Kidney (tissue), 14 donors: Measurements from ENCODE around the gene PRRC2A. TPM values are rescaled to one million over a fixed set of nuclear protein-coding genes. Genes with fewer than 3 reads are reported as not detected.

Source experiments
- DNase-seq, 5 donors: peaks; one replicate each; pipeline ENCODE4 v3.0.0-alpha.2; 2013 to 2020
- FAIRE-seq: peaks from 2 replicates; lab custom pipeline; 2012; peaks lifted over from hg19 to GRCh38; lab: Jason Lieb, UNC
- H3K27ac ChIP-seq, 2 donors: one replicate each; pipeline ENCODE4 v1.7.0; 2013; ENCODE audit warnings: low read depth in 2 of 2, low read length in 2 of 2, inconsistent platforms in 1 of 2
- H3K27me3 ChIP-seq: one replicate; pipeline ENCODE4 v1.7.1; 2013; ENCODE audit warnings: low read length, inconsistent platforms; ENCODE audit not compliant: control insufficient read depth, insufficient read depth
- H3K36me3 ChIP-seq, 3 donors: one replicate each; pipeline versions ENCODE4 v1.7.0 to v1.7.1; 2013; ENCODE audit warnings: low read length in 3 of 3, control low read depth in 1 of 3, inconsistent platforms in 1 of 3; ENCODE audit not compliant: insufficient read depth in 3 of 3, control insufficient read depth in 2 of 3
- H3K4me1 ChIP-seq, 3 donors: one replicate each; pipeline versions ENCODE4 v1.7.0 to v1.7.1; 2013; ENCODE audit warnings: low read length in 3 of 3, inconsistent platforms in 1 of 3, low read depth in 1 of 3; ENCODE audit not compliant: control insufficient read depth in 2 of 3, insufficient read depth in 2 of 3
- H3K4me3 ChIP-seq, 3 donors: one replicate each; pipeline versions ENCODE4 v1.7.0 to v1.8.1; 2013; ENCODE audit warnings: low read length in 3 of 3, control low read depth in 1 of 3, inconsistent platforms in 1 of 3
- H3K9ac ChIP-seq, 3 donors: one replicate each; pipeline versions ENCODE4 v1.7.0 to v1.7.1; 2013; ENCODE audit warnings: low read length in 3 of 3, control low read depth in 1 of 3, inconsistent platforms in 1 of 3
- H3K9me3 ChIP-seq, 3 donors: one replicate each; pipeline versions ENCODE4 v1.7.0 to v1.7.1; 2013; ENCODE audit warnings: low read length in 3 of 3, control low read depth in 1 of 3, inconsistent platforms in 1 of 3; ENCODE audit not compliant: control insufficient read depth in 2 of 3, insufficient read depth in 1 of 3
- intact Hi-C: fragments of 100-400 bp; cut with DNase I; formaldehyde crosslinking; loops from one replicate; pipeline ENCODE4 v1.11.1; 2022
- polyA plus RNA-seq: library from polyadenylated mRNA; stranded (reverse); fragments of 350-450 nt; fragmentation: Illumina TruSeq; extraction: RNeasy Lipid Tissue Mini Kit (QIAGEN cat#74804); gene quantifications from one replicate; pipeline ENCODE4 v1.2.3, GENCODE V29; 2014; ENCODE audit warnings: low read depth, low replicate concordance; ENCODE audit not compliant: insufficient read depth
- total RNA-seq: library from RNA; stranded (reverse); fragmentation: NEBNext Ultra II Directional; extraction: Animal tissue kit (Norgen Biotek cat#: 25700); gene quantifications from one replicate; pipeline ENCODE4 v1.2.1, GENCODE V29; 2021
- TF ChIP-seq, protein P1 (sequence below): IDR thresholded peaks from 3 replicates; pipeline ENCODE4 v1.5.1; 2012; ENCODE audit warnings: mild to moderate bottlenecking, moderate library complexity, borderline replicate concordance; ENCODE audit not compliant: insufficient read depth; ENCODE audit errors: extremely low read depth
- donor health status: control.
- donor health status: control.
- donor health status: control.
- donor health status: control.
- donor health status: control.
- donor health status: DM: yes; HTN: yes; CAD: no.
- donor health status: Normal renal cell carcinoma (clear cell type).

The PRRC2A gene
- total and polyA plus RNA-seq, 2 donors from 2014 or later: 84.6 to 159 TPM

DNA sequence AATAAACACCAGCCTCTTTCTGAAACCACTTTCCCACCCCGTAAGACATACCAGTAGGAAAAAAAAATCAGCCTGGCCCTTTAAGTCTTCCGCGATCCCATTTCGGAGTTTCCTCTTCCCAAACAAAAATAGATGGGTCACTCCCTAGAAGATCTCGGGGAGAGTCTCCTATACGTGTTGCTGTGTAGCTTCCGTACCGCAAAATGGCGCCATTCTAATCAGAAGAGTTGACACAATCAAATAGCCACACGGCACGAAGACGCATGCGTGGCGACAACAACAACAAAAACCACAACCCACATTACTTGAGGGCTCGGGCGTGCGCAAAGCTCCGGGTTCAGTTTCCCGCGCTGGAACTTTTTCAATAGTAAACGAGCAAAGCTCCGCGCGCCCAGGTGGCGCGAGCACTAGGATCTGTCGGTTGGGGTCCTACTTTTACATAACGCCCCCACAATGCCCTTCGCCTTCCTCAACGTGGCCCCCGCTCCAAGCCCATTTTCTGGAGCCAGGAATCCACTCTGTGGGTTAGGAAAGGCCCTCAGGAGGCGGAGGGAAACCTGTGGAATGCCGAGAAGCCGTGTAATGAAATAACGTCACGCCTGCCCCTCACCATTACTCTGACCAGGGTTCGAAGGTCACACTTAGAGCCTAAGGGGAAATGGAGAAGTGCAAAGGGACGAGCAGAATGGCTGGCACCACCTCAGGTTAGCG, 44.4 kb downstream of the PRRC2A start, which contains the start of gene GPANK1:
Gene GPANK1 (minus strand): TSS at position 208 of the 711 bp plus-strand sequence. CDS start 519 bp downstream, outside the sequence.
- TF ChIP-seq, protein P1, sequence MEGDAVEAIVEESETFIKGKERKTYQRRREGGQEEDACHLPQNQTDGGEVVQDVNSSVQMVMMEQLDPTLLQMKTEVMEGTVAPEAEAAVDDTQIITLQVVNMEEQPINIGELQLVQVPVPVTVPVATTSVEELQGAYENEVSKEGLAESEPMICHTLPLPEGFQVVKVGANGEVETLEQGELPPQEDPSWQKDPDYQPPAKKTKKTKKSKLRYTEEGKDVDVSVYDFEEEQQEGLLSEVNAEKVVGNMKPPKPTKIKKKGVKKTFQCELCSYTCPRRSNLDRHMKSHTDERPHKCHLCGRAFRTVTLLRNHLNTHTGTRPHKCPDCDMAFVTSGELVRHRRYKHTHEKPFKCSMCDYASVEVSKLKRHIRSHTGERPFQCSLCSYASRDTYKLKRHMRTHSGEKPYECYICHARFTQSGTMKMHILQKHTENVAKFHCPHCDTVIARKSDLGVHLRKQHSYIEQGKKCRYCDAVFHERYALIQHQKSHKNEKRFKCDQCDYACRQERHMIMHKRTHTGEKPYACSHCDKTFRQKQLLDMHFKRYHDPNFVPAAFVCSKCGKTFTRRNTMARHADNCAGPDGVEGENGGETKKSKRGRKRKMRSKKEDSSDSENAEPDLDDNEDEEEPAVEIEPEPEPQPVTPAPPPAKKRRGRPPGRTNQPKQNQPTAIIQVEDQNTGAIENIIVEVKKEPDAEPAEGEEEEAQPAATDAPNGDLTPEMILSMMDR: no peak
- H3K36me3 ChIP-seq: peaks cover 17 to 26% (median 25%) of the 10 kb centered on the region in 3 donors
- H3K4me1 ChIP-seq: peaks cover 2 to 30% (median 29%) of the 10 kb centered on the region in 3 donors
- DNase-seq (peak; percentile 90 to 98 (median 95)), FAIRE-seq (no peak)
- H3K9ac ChIP-seq: peak within 1 kb of the TSS; percentile 67 to 97 (median 77)
- peak within 1 kb of the TSS; percentile 89 to 94 (median 94) for H3K4me3 ChIP-seq
- intact Hi-C loops: no loop called here
- H3K27ac ChIP-seq: peak within 1 kb of the TSS; percentile 85 to 97
- no peaks in the 10 kb centered on the region for H3K27me3 ChIP-seq
- H3K9me3 ChIP-seq: no peaks in the 10 kb centered on the region

DNA sequence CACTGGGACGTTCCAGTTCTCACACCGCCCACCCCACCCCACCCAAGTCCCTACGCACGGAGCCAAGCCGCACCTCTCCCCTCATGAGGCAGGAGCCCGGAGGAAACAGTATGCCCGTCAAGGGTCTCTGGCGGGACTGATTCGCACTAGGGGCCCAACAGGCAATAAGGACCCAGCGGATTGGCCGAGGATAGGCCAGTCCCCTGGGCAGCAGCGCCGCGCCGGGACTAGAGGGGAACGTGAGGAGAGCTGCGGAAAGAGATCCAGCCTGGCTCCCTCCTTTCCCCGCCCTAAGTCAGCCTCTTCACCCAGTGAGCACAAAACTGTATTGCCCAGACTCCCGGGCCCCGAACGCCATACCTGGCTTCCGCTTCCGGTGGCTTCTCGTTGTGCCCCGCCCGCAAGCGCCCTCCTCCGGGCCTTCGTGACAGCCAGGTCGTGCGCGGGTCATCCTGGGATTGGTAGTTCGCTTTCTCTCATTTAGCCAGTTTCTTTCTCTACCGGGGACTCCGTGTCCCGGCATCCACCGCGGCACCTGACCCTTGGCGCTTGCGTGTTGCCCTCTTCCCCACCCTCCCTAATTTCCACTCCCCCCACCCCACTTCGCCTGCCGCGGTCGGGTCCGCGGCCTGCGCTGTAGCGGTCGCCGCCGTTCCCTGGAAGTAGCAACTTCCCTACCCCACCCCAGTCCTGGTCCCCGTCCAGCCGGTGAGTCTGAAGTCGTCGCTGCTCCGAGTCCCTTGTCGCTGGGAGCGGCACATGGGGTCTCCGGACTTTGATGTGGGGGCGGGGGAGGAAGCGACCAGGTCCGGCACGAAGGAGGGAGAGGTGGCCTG, 45.2 kb downstream of the PRRC2A start, which contains the start of gene CSNK2B:
Gene CSNK2B (plus strand): TSS at position 580 of the 836 bp plus-strand sequence. CDS start 752 bp downstream, outside the sequence.
- peak within 1 kb of the TSS; percentile 85 to 97 for H3K27ac ChIP-seq
- DNase-seq (peak; percentile 98 to 99 (median 99)), FAIRE-seq (no peak)
- no peaks in the 10 kb centered on the region for H3K27me3 ChIP-seq
- H3K9me3 ChIP-seq: no peaks in the 10 kb centered on the region
- intact Hi-C loops: no loop called here
- H3K4me1 ChIP-seq: peaks cover 2 to 30% (median 29%) of the 10 kb centered on the region in 3 donors
- H3K4me3 ChIP-seq: peak within 1 kb of the TSS; percentile 89 to 94 (median 94)
- peaks cover 17 to 34% (median 33%) of the 10 kb centered on the region in 3 donors for H3K36me3 ChIP-seq
- TF ChIP-seq, protein P1: no peak
- peak within 1 kb of the TSS; percentile 73 to 97 (median 92) for H3K9ac ChIP-seq

DNA sequence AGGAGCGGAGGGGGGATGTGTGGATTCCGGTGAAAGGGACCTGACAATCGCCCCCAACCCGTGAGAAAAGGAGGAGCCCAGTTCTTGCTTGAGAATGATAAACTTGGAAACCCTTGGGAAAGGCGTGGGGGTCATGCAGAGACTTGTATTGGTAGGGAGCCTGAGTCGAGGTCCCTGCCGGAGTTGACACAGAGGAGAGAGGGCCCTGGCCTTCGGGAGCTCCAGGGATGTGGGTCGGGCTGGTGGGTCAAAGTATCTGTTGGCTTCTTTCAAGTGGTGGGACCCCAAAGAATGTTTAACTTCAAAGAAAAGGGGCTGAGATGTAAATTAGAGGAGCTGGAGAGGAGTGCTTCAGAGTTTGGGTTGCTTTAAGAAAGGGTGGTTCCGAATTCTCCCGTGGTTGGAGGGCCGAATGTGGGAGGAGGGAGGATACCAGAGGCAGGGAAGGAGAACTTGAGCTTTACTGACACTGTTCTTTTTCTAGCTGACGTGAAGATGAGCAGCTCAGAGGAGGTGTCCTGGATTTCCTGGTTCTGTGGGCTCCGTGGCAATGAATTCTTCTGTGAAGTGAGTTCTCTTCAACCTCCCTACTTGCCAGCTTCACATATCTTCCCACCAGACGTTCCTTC, 45.9 kb downstream of the PRRC2A start:
- TF ChIP-seq, protein P1: no peak
- DNase-seq (no peak), FAIRE-seq (no peak)
- intact Hi-C loops: no loop called here
- Histone ChIP-seq H3K9ac (peak overlapping the region; percentile 30 to 92 (median 73)), H3K4me1 (peaks cover 2 to 30% (median 24%) of the 10 kb centered on the region in 3 donors), H3K36me3 (peaks cover 17 to 40% (median 39%) of the 10 kb centered on the region in 3 donors), H3K27ac (peak overlapping the region; percentile 85 to 88), H3K9me3 (no peaks in the 10 kb centered on the region), H3K27me3 (no peaks in the 10 kb centered on the region), H3K4me3 (peak overlapping the region; percentile 75 to 94 (median 89))
